GM23338 (cell line): Measurements from ENCODE around the gene TFAP2E. TPM values are rescaled to one million over a fixed set of nuclear protein-coding genes. Genes with fewer than 3 reads are reported as not detected.

Experiments
- ATAC-seq: fragments of 200-7000 bp; cut with Tn5 transposase; 3 replicates; pipeline ENCODE4 v1.9.1; 2020
- DNase-seq: peaks from one replicate; pipeline ENCODE4 v3.0.0-alpha.2; 2015; ENCODE audit warnings: low spot score
- H2AFZ ChIP-seq: fragments of 200-600 bp; sonication (generic); 2 replicates; pipeline ENCODE4 v1.8.0; 2016; ENCODE audit warnings: antibody characterized with exemption, mild to moderate bottlenecking, moderate library complexity
- H3F3A ChIP-seq: fragments of 200-600 bp; sonication (generic); replicated peaks from 2 replicates; pipeline ENCODE4 v1.8.0; 2017; ENCODE audit warnings: antibody characterized with exemption, mixed run types, low read depth
- H3K27ac ChIP-seq: fragments of 200-600 bp; sonication (generic); 2 replicates; pipeline ENCODE4 v1.6.1; 2016; ENCODE audit warnings: low read depth
- H3K27me3 ChIP-seq: fragments of 200-600 bp; sonication (generic); 2 replicates; pipeline ENCODE4 v1.8.0; 2016; ENCODE audit warnings: mild to moderate bottlenecking, mixed run types, moderate library complexity; ENCODE audit not compliant: insufficient read depth
- H3K36me3 ChIP-seq: fragments of 200-600 bp; sonication (generic); 2 replicates; pipeline ENCODE4 v1.8.0; 2016; ENCODE audit warnings: mild to moderate bottlenecking; ENCODE audit not compliant: insufficient read depth
- H3K4me1 ChIP-seq: fragments of 200-600 bp; sonication (generic); 2 replicates; pipeline ENCODE4 v1.8.0; 2016; ENCODE audit warnings: mild to moderate bottlenecking, moderate library complexity; ENCODE audit not compliant: insufficient read depth
- H3K4me2 ChIP-seq: fragments of 200-600 bp; sonication (generic); 2 replicates; pipeline ENCODE4 v1.7.1; 2017; ENCODE audit warnings: mixed run types
- H3K4me3 ChIP-seq: fragments of 200-600 bp; sonication (generic); 2 replicates; pipeline ENCODE4 v1.6.1; 2016; ENCODE audit warnings: mixed run types
- H3K79me2 ChIP-seq: fragments of 200-600 bp; sonication (generic); replicated peaks from 2 replicates; pipeline ENCODE4 v1.8.0; 2017; ENCODE audit warnings: mild to moderate bottlenecking; ENCODE audit not compliant: insufficient read depth
- H3K9me2 ChIP-seq: fragments of 200-600 bp; sonication (generic); 2 replicates; pipeline ENCODE4 v1.8.0; 2017; ENCODE audit not compliant: insufficient read depth
- H4K20me1 ChIP-seq: fragments of 200-600 bp; sonication (generic); replicated peaks from 2 replicates; pipeline ENCODE4 v1.8.0; 2017; ENCODE audit warnings: mild to moderate bottlenecking; ENCODE audit not compliant: insufficient read depth
- H3K27ac Mint-ChIP-seq: 2 replicates; pipeline ENCODE4 v1.8.0; 2020; ENCODE audit warnings: inconsistent platforms, mild to moderate bottlenecking, moderate library complexity, mixed read lengths
- H3K27me3 Mint-ChIP-seq: 3 replicates; pipeline ENCODE4 v1.8.0; 2022; ENCODE audit warnings: low read depth, mild to moderate bottlenecking, moderate library complexity, mixed read lengths, inconsistent platforms; ENCODE audit not compliant: insufficient read depth, poor library complexity
- H3K36me3 Mint-ChIP-seq: 3 replicates; pipeline ENCODE4 v1.8.0; 2021; ENCODE audit warnings: low read depth, mild to moderate bottlenecking, inconsistent platforms, moderate library complexity, mixed read lengths
- H3K4me1 Mint-ChIP-seq: 3 replicates; pipeline ENCODE4 v1.8.0; 2020; ENCODE audit warnings: mild to moderate bottlenecking, inconsistent platforms, mixed read lengths
- H3K4me3 Mint-ChIP-seq: 3 replicates; pipeline ENCODE4 v1.8.0; 2021; ENCODE audit warnings: moderate library complexity, mild to moderate bottlenecking, inconsistent platforms, mixed read lengths
- H3K9me3 Mint-ChIP-seq: 3 replicates; pipeline ENCODE4 v1.8.0; 2020; ENCODE audit warnings: moderate library complexity, mild to moderate bottlenecking, inconsistent platforms, mixed read lengths
- CREB1 ChIP-seq: fragments of 250-450 bp; sonication (Bioruptor Pico); IDR thresholded peaks from 2 replicates; pipeline ENCODE4 v1.5.0; 2020; ENCODE audit warnings: low read depth, mild to moderate bottlenecking, moderate library complexity
- EZH2 ChIP-seq: fragments of 200-600 bp; sonication (generic); IDR thresholded peaks from one replicate; pipeline ENCODE4 v1.8.0; 2017; ENCODE audit warnings: antibody characterized with exemption, mild to moderate bottlenecking, low read depth; ENCODE audit not compliant: unreplicated experiment
- EZH2phosphoT487 ChIP-seq: fragments of 200-600 bp; sonication (generic); IDR thresholded peaks from one replicate; pipeline ENCODE4 v1.8.1; 2018; ENCODE audit warnings: antibody characterized with exemption; ENCODE audit not compliant: unreplicated experiment
- JUNB ChIP-seq: IDR thresholded peaks from one replicate; pipeline ENCODE4 v1.6.1; 2016; ENCODE audit warnings: antibody characterized with exemption; ENCODE audit not compliant: unreplicated experiment
- NANOG ChIP-seq: IDR thresholded peaks from 2 replicates; pipeline ENCODE4 v1.6.1; 2016; ENCODE audit warnings: antibody characterized with exemption, borderline replicate concordance
- POLR2AphosphoS5 ChIP-seq: IDR thresholded peaks from 2 replicates; pipeline ENCODE4 v1.6.1; 2016; ENCODE audit warnings: antibody characterized with exemption, low read depth
- STAT1 ChIP-seq: IDR thresholded peaks from one replicate; pipeline ENCODE4 v1.6.1; 2016; ENCODE audit warnings: antibody characterized with exemption; ENCODE audit not compliant: unreplicated experiment
- ZNF114 ChIP-seq: fragments of 250-450 bp; sonication (Bioruptor Pico); IDR thresholded peaks from 2 replicates; pipeline ENCODE4 v1.5.0; 2020; ENCODE audit warnings: mild to moderate bottlenecking, moderate library complexity
- ZNF331 ChIP-seq: fragments of 250-450 bp; sonication (Bioruptor Pico); IDR thresholded peaks from 2 replicates; pipeline ENCODE4 v1.5.0; 2020; ENCODE audit warnings: low read depth, mild to moderate bottlenecking, moderate library complexity
- polyA plus RNA-seq: library from polyadenylated mRNA; unstranded; fragments of >200 nt; fragmentation: Nextera tagmentation; extraction: Ambion mirVana; gene quantifications from 2 replicates; pipeline ENCODE4 v1.2.1, GENCODE V29; 2016
- total RNA-seq: library from RNA; depleted of rRNA; stranded (reverse); fragments of >200 nt; shearing (Covaris generic); gene quantifications from 2 replicates; pipeline ENCODE4 v1.2.3, GENCODE V29; 2014
- TF ChIP-seq, protein P1 (sequence below): IDR thresholded peaks from 2 replicates; pipeline ENCODE4 v1.6.1; 2016; ENCODE audit warnings: antibody characterized with exemption
- TF ChIP-seq, protein P2 (sequence below): IDR thresholded peaks from one replicate; pipeline ENCODE4 v1.6.1; 2018; ENCODE audit warnings: antibody characterized with exemption; ENCODE audit not compliant: unreplicated experiment
- TF ChIP-seq, protein P3 (sequence below), 2 experiments: fragments of 200-600 bp in 1 of 2; sonication (generic) in 1 of 2; conservative IDR thresholded peaks; 2 replicates each; pipeline versions ENCODE4 v1.5.1 to v1.6.1; 2016 to 2017; ENCODE audit warnings: antibody characterized with exemption in 2 of 2, low read depth in 2 of 2, mild to moderate bottlenecking in 2 of 2, moderate library complexity in 1 of 2
- TF ChIP-seq, protein P4 (sequence below): fragments of 250-450 bp; sonication (Bioruptor Pico); IDR thresholded peaks from 2 replicates; pipeline ENCODE4 v1.5.0; 2020; ENCODE audit warnings: mild to moderate bottlenecking, moderate library complexity

Gene TFAP2E
- total and polyA plus RNA-seq, 2 experiments from 2014 or later: 0.34 to 1.4 TPM

GRCh38 chr1:35539073-35539823 lies 33.9 kb upstream of the TFAP2E start:
- peaks cover 92% of the 10 kb centered on the region for H3K79me2 ChIP-seq
- Mint-ChIP-seq H3K4me1 (peaks cover 53% of the 10 kb centered on the region), H3K27ac (peak overlapping the region; percentile 61), H3K4me3 (no peak overlapping the region), H3K27me3 (peaks cover 2% of the 10 kb centered on the region), H3K36me3 (peaks cover 15% of the 10 kb centered on the region), H3K9me3 (no peaks in the 10 kb centered on the region)
- peaks cover under 1% of the 10 kb centered on the region; the same call in 1 of the 2 replicates for H4K20me1 ChIP-seq
- peak overlapping the region; percentile 50 for H3K27ac ChIP-seq
- H3K4me2 ChIP-seq: peak overlapping the region; percentile 29; the same call in 1 of the 2 replicates
- no peak overlapping the region for H2AFZ ChIP-seq
- ATAC-seq: peak; percentile 36
- TF ChIP-seq, protein P1, sequence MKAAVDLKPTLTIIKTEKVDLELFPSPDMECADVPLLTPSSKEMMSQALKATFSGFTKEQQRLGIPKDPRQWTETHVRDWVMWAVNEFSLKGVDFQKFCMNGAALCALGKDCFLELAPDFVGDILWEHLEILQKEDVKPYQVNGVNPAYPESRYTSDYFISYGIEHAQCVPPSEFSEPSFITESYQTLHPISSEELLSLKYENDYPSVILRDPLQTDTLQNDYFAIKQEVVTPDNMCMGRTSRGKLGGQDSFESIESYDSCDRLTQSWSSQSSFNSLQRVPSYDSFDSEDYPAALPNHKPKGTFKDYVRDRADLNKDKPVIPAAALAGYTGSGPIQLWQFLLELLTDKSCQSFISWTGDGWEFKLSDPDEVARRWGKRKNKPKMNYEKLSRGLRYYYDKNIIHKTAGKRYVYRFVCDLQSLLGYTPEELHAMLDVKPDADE: no peak
- TF ChIP-seq POLR2AphosphoS5 (no peak), ZNF114 (CRISPR knock-in tag) (no peak), ZNF331 (CRISPR knock-in tag) (no peak), STAT1 (no peak), JUNB (no peak), EZH2 (no peak), EZH2phosphoT487 (no peak), NANOG (no peak), CREB1 (CRISPR knock-in tag) (no peak)
- TF ChIP-seq, protein P2, sequence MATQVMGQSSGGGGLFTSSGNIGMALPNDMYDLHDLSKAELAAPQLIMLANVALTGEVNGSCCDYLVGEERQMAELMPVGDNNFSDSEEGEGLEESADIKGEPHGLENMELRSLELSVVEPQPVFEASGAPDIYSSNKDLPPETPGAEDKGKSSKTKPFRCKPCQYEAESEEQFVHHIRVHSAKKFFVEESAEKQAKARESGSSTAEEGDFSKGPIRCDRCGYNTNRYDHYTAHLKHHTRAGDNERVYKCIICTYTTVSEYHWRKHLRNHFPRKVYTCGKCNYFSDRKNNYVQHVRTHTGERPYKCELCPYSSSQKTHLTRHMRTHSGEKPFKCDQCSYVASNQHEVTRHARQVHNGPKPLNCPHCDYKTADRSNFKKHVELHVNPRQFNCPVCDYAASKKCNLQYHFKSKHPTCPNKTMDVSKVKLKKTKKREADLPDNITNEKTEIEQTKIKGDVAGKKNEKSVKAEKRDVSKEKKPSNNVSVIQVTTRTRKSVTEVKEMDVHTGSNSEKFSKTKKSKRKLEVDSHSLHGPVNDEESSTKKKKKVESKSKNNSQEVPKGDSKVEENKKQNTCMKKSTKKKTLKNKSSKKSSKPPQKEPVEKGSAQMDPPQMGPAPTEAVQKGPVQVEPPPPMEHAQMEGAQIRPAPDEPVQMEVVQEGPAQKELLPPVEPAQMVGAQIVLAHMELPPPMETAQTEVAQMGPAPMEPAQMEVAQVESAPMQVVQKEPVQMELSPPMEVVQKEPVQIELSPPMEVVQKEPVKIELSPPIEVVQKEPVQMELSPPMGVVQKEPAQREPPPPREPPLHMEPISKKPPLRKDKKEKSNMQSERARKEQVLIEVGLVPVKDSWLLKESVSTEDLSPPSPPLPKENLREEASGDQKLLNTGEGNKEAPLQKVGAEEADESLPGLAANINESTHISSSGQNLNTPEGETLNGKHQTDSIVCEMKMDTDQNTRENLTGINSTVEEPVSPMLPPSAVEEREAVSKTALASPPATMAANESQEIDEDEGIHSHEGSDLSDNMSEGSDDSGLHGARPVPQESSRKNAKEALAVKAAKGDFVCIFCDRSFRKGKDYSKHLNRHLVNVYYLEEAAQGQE: no peak
- TF ChIP-seq, protein P3, sequence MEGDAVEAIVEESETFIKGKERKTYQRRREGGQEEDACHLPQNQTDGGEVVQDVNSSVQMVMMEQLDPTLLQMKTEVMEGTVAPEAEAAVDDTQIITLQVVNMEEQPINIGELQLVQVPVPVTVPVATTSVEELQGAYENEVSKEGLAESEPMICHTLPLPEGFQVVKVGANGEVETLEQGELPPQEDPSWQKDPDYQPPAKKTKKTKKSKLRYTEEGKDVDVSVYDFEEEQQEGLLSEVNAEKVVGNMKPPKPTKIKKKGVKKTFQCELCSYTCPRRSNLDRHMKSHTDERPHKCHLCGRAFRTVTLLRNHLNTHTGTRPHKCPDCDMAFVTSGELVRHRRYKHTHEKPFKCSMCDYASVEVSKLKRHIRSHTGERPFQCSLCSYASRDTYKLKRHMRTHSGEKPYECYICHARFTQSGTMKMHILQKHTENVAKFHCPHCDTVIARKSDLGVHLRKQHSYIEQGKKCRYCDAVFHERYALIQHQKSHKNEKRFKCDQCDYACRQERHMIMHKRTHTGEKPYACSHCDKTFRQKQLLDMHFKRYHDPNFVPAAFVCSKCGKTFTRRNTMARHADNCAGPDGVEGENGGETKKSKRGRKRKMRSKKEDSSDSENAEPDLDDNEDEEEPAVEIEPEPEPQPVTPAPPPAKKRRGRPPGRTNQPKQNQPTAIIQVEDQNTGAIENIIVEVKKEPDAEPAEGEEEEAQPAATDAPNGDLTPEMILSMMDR (conservative IDR thresholded peaks at IDR 0.05; ENCODE audit: low read depth in 2 of 2): no peak
- TF ChIP-seq, protein P4, sequence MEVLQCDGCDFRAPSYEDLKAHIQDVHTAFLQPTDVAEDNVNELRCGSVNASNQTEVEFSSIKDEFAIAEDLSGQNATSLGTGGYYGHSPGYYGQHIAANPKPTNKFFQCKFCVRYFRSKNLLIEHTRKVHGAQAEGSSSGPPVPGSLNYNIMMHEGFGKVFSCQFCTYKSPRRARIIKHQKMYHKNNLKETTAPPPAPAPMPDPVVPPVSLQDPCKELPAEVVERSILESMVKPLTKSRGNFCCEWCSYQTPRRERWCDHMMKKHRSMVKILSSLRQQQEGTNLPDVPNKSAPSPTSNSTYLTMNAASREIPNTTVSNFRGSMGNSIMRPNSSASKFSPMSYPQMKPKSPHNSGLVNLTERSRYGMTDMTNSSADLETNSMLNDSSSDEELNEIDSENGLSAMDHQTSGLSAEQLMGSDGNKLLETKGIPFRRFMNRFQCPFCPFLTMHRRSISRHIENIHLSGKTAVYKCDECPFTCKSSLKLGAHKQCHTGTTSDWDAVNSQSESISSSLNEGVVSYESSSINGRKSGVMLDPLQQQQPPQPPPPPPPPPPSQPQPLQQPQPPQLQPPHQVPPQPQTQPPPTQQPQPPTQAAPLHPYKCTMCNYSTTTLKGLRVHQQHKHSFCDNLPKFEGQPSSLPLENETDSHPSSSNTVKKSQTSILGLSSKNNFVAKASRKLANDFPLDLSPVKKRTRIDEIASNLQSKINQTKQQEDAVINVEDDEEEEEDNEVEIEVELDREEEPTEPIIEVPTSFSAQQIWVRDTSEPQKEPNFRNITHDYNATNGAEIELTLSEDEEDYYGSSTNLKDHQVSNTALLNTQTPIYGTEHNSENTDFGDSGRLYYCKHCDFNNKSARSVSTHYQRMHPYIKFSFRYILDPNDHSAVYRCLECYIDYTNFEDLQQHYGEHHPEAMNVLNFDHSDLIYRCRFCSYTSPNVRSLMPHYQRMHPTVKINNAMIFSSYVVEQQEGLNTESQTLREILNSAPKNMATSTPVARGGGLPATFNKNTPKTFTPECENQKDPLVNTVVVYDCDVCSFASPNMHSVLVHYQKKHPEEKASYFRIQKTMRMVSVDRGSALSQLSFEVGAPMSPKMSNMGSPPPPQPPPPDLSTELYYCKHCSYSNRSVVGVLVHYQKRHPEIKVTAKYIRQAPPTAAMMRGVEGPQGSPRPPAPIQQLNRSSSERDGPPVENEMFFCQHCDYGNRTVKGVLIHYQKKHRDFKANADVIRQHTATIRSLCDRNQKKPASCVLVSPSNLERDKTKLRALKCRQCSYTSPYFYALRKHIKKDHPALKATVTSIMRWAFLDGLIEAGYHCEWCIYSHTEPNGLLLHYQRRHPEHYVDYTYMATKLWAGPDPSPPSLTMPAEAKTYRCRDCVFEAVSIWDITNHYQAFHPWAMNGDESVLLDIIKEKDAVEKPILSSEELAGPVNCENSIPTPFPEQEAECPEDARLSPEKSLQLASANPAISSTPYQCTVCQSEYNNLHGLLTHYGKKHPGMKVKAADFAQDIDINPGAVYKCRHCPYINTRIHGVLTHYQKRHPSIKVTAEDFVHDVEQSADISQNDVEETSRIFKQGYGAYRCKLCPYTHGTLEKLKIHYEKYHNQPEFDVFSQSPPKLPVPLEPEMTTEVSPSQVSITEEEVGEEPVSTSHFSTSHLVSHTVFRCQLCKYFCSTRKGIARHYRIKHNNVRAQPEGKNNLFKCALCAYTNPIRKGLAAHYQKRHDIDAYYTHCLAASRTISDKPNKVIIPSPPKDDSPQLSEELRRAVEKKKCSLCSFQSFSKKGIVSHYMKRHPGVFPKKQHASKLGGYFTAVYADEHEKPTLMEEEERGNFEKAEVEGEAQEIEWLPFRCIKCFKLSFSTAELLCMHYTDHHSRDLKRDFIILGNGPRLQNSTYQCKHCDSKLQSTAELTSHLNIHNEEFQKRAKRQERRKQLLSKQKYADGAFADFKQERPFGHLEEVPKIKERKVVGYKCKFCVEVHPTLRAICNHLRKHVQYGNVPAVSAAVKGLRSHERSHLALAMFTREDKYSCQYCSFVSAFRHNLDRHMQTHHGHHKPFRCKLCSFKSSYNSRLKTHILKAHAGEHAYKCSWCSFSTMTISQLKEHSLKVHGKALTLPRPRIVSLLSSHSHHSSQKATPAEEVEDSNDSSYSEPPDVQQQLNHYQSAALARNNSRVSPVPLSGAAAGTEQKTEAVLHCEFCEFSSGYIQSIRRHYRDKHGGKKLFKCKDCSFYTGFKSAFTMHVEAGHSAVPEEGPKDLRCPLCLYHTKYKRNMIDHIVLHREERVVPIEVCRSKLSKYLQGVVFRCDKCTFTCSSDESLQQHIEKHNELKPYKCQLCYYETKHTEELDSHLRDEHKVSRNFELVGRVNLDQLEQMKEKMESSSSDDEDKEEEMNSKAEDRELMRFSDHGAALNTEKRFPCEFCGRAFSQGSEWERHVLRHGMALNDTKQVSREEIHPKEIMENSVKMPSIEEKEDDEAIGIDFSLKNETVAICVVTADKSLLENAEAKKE (CRISPR knock-in tag): no peak
- no peaks in the 10 kb centered on the region for H3K9me2 ChIP-seq
- H3K36me3 ChIP-seq: no peaks in the 10 kb centered on the region; the same call in 1 of the 2 replicates
- peaks cover 53% of the 10 kb centered on the region for H3K4me1 ChIP-seq
- H3K4me3 ChIP-seq: no peak overlapping the region
- DNase-seq: no peak
- H3K27me3 ChIP-seq: no peaks in the 10 kb centered on the region
- H3F3A ChIP-seq: no peaks in the 10 kb centered on the region
